Small intestine (tissue), 7 donors: ENCODE data around the gene PCDHGA1. TPM values are rescaled to one million over a fixed set of nuclear protein-coding genes. Genes with fewer than 3 reads are reported as not detected.

Experiments used
- DNase-seq, 2 donors: peaks; one replicate each; pipeline versions ENCODE4 v3.0.0 to v3.0.0-alpha.2; 2013
- FAIRE-seq: peaks from 2 replicates; lab custom pipeline; 2012; peaks lifted over from hg19 to GRCh38; lab: Jason Lieb, UNC
- H3K27ac ChIP-seq, 3 donors: one replicate each; pipeline ENCODE4 v1.5.1; 2013; ENCODE audit warnings: low read length in 2 of 3, mild to moderate bottlenecking in 2 of 3, control low read depth in 1 of 3, inconsistent platforms in 1 of 3, low read depth in 1 of 3, moderate library complexity in 1 of 3
- H3K27me3 ChIP-seq, 3 donors: one replicate each; pipeline ENCODE4 v1.6.1; 2013; ENCODE audit warnings: low read length in 3 of 3, inconsistent platforms in 1 of 3; ENCODE audit not compliant: control insufficient read depth in 3 of 3, insufficient read depth in 3 of 3
- H3K36me3 ChIP-seq, 3 donors: one replicate each; pipeline ENCODE4 v1.6.1; 2013; ENCODE audit warnings: low read length in 3 of 3, inconsistent platforms in 1 of 3, low read depth in 1 of 3, mild to moderate bottlenecking in 1 of 3, moderate library complexity in 1 of 3; ENCODE audit not compliant: control insufficient read depth in 3 of 3, insufficient read depth in 2 of 3
- H3K4me1 ChIP-seq, 3 donors: one replicate each; pipeline ENCODE4 v1.6.1; 2013; ENCODE audit warnings: low read length in 2 of 3, inconsistent platforms in 1 of 3, low read depth in 1 of 3, mild to moderate bottlenecking in 1 of 3, moderate library complexity in 1 of 3; ENCODE audit not compliant: control insufficient read depth in 3 of 3, insufficient read depth in 2 of 3
- H3K4me3 ChIP-seq, 3 donors: one replicate each; pipeline ENCODE4 v1.5.1; 2013; ENCODE audit warnings: low read length in 3 of 3, control low read depth in 1 of 3, inconsistent platforms in 1 of 3, low read depth in 1 of 3, mild to moderate bottlenecking in 1 of 3, moderate library complexity in 1 of 3
- H3K9me3 ChIP-seq, 2 donors: one replicate each; pipeline ENCODE4 v1.6.1; 2013; ENCODE audit warnings: low read depth in 1 of 2, low read length in 1 of 2; ENCODE audit not compliant: control insufficient read depth in 2 of 2, insufficient read depth in 1 of 2
- WGBS, 3 donors: extraction: QIAGEN DNeasy Blood & Tissue Kit; methylation state at CpG; one replicate each; pipeline ENCODE4 v1.1.7; 2013; 5-methylcytosine and 5-hydroxymethylcytosine counted together
- polyA plus RNA-seq, 4 donors: library from polyadenylated mRNA; stranded (reverse) in 3 of 4; unstranded in 1 of 4; fragments of 200-250 nt in 3 of 4; fragments of 120-200 nt in 1 of 4; gene quantifications; one replicate each; pipeline versions ENCODE4 v1.2.1 to v1.2.3, GENCODE V29; 2013
- donor health status: healthy with polysubstance abuse.
- donor health status: control.
- donor health status: control.
- donor health status: Bipolar disorder and iron deficiency.
- donor health status: healthy.

PCDHGA1 gene
- polyA plus RNA-seq, 4 donors, result 0.10 to 0.27 (median 0.13) TPM; not detected in 1

- H3K36me3 ChIP-seq, result peaks cover 0 to 2% (median 0%) of the 10 kb centered on the region in 3 donors
- H3K4me1 ChIP-seq, result peaks cover 0 to 17% (median 0%) of the 10 kb centered on the region in 3 donors
- 1 to 4% (median 2%) methylated on average over 58 of the region's 58 CpGs for WGBS, 3 donors
- H3K4me3 ChIP-seq, result peak overlapping the region; percentile 33 to 60 (median 37)
- peaks cover 0 to 40% (median 6%) of the 10 kb centered on the region in 3 donors for H3K27me3 ChIP-seq
- H3K27ac ChIP-seq, result peak overlapping the region in 2 of 3 donors; percentile 56 to 86
- DNase-seq, result peak; percentile 49 to 69
- no peak for FAIRE-seq
- peaks cover 0 to 4% of the 10 kb centered on the region in 2 donors for H3K9me3 ChIP-seq
Observed at GRCh38 chr5:141476132-141476911, 146.0 kb downstream of the PCDHGA1 start.

GRCh38 chr5:141477044-141477575, 146.8 kb downstream of the PCDHGA1 start:
- H3K36me3 ChIP-seq, result peaks cover 0 to 2% (median 0%) of the 10 kb centered on the region in 3 donors
- peak overlapping the region in 1 of 3 donors; percentile 86 for H3K27ac ChIP-seq
- peaks cover 0 to 17% (median 0%) of the 10 kb centered on the region in 3 donors for H3K4me1 ChIP-seq
- FAIRE-seq (no peak), DNase-seq (no peak)
- peaks cover 0 to 40% (median 6%) of the 10 kb centered on the region in 3 donors for H3K27me3 ChIP-seq
- 24 to 35% (median 31%) methylated on average over 24 of the region's 24 CpGs for WGBS, 3 donors
- H3K9me3 ChIP-seq, result peaks cover 0 to 4% of the 10 kb centered on the region in 2 donors
- H3K4me3 ChIP-seq, result peak overlapping the region in 2 of 3 donors; percentile 37 to 60

GRCh38 chr5:141477815-141478214, 147.5 kb downstream of the PCDHGA1 start:
- H3K27ac ChIP-seq, result no peak overlapping the region
- H3K4me1 ChIP-seq, result peaks cover 0 to 17% (median 0%) of the 10 kb centered on the region in 3 donors
- FAIRE-seq (no peak), DNase-seq (no peak)
- peaks cover 0 to 2% (median 0%) of the 10 kb centered on the region in 3 donors for H3K36me3 ChIP-seq
- H3K4me3 ChIP-seq, result peak overlapping the region in 2 of 3 donors; percentile 17 to 60
- peaks cover 0 to 4% of the 10 kb centered on the region in 2 donors for H3K9me3 ChIP-seq
- 35 to 46% (median 41%) methylated on average over 13 of the region's 13 CpGs for WGBS, 3 donors
- H3K27me3 ChIP-seq, result peaks cover 0 to 40% (median 6%) of the 10 kb centered on the region in 3 donors

GRCh38 chr5:141478321-141478945, 148.1 kb downstream of the PCDHGA1 start:
- WGBS, 3 donors, result 9 to 22% (median 16%) methylated on average over 20 of the region's 20 CpGs
- FAIRE-seq (no peak), DNase-seq (peak; percentile 79)
- H3K9me3 ChIP-seq, result peaks cover 0 to 4% of the 10 kb centered on the region in 2 donors
- H3K4me3 ChIP-seq, result peak overlapping the region in 2 of 3 donors; percentile 17 to 60
- H3K36me3 ChIP-seq, result peaks cover 0 to 2% (median 0%) of the 10 kb centered on the region in 3 donors
- H3K27me3 ChIP-seq, result peaks cover 0 to 42% (median 6%) of the 10 kb centered on the region in 3 donors
- H3K4me1 ChIP-seq, result peaks cover 0 to 17% (median 0%) of the 10 kb centered on the region in 3 donors
- H3K27ac ChIP-seq, result no peak overlapping the region

GRCh38 chr5:141479776-141480175, 149.5 kb downstream of the PCDHGA1 start:
- Histone ChIP-seq H3K27me3 (peaks cover 0 to 55% (median 6%) of the 10 kb centered on the region in 3 donors), H3K4me3 (no peak overlapping the region), H3K36me3 (peaks cover 0 to 2% (median 0%) of the 10 kb centered on the region in 3 donors), H3K4me1 (peaks cover 0 to 18% (median 3%) of the 10 kb centered on the region in 3 donors), H3K27ac (no peak overlapping the region), H3K9me3 (peaks cover 0 to 4% of the 10 kb centered on the region in 2 donors)
- DNase-seq, result no peak
- FAIRE-seq, result no peak

GRCh38 chr5:141483902-141484301, 153.6 kb downstream of the PCDHGA1 start:
- Histone ChIP-seq H3K27me3 (peaks cover 0 to 55% (median 5%) of the 10 kb centered on the region in 3 donors), H3K4me3 (no peak overlapping the region), H3K27ac (no peak overlapping the region), H3K9me3 (no peaks in the 10 kb centered on the region), H3K4me1 (peaks cover 3 to 8% (median 3%) of the 10 kb centered on the region in 3 donors), H3K36me3 (peaks cover 0 to 18% (median 0%) of the 10 kb centered on the region in 3 donors)
- WGBS, 3 donors, result 40 to 54% (median 42%) methylated on average over 3 of the region's 3 CpGs
- FAIRE-seq, result no peak
- no peak for DNase-seq

- H3K27me3 ChIP-seq, result peaks cover 0 to 58% (median 5%) of the 10 kb centered on the region in 3 donors
- no peak for FAIRE-seq
Observed at GRCh38 chr5:141484310-141484640, 154.0 kb downstream of the PCDHGA1 start.

More at GRCh38 chr5:141484310-141484640, 154.0 kb downstream of the PCDHGA1 start:
- WGBS, 3 donors, result 18 to 20% (median 19%) methylated on average over 4 of the region's 4 CpGs
- H3K27ac ChIP-seq, result no peak overlapping the region
- H3K9me3 ChIP-seq, result no peaks in the 10 kb centered on the region
- peaks cover 0 to 18% (median 0%) of the 10 kb centered on the region in 3 donors for H3K36me3 ChIP-seq
- peak overlapping the region in 1 of 3 donors; percentile 31 for H3K4me3 ChIP-seq
- H3K4me1 ChIP-seq, result peaks cover 3 to 8% (median 3%) of the 10 kb centered on the region in 3 donors
- no peak for DNase-seq
